ENCODE measurements around the gene ANTXR2.

Gene ANTXR2

GRCh38 chr4:80097400-80098177 is 24.6 kb upstream of the ANTXR2 start:
- Histone ChIP-seq H4K20me1 (ENCODE audit: insufficient read depth, low read length) (no peaks in the 10 kb centered on the region), H3K9me3 (replicated peaks; ENCODE audit: insufficient read depth, low read length) (no peaks in the 10 kb centered on the region), H3K27ac (ENCODE audit: low read length) (no peak overlapping the region), H2AFZ (ENCODE audit: low read length) (no peak overlapping the region), H3K79me2 (ENCODE audit: low read length) (no peaks in the 10 kb centered on the region), H3K4me2 (ENCODE audit: low read depth, low read length) (no peak overlapping the region), H3K4me1 (ENCODE audit: low read length) (no peaks in the 10 kb centered on the region), H3K9me2 (replicated peaks; ENCODE audit: insufficient read depth, low read length) (no peaks in the 10 kb centered on the region), H3K9ac (ENCODE audit: low read length) (no peak overlapping the region), H3K27me3 (replicated peaks; ENCODE audit: insufficient read depth, low read length) (no peaks in the 10 kb centered on the region), H3F3A (ENCODE audit: insufficient read depth, low read length) (no peaks in the 10 kb centered on the region), H3K4me3 (ENCODE audit: low read length) (no peak overlapping the region), H3K36me3 (replicated peaks; ENCODE audit: insufficient read depth, low read length) (no peaks in the 10 kb centered on the region)
- TF ChIP-seq EZH2 (optimal IDR thresholded peaks at IDR 0.05; ENCODE audit: low read depth, low read length) (no peak), EZH2phosphoT487 (IDR thresholded peaks at IDR 0.05; ENCODE audit: low read length) (no peak)
- TF ChIP-seq, protein P1, sequence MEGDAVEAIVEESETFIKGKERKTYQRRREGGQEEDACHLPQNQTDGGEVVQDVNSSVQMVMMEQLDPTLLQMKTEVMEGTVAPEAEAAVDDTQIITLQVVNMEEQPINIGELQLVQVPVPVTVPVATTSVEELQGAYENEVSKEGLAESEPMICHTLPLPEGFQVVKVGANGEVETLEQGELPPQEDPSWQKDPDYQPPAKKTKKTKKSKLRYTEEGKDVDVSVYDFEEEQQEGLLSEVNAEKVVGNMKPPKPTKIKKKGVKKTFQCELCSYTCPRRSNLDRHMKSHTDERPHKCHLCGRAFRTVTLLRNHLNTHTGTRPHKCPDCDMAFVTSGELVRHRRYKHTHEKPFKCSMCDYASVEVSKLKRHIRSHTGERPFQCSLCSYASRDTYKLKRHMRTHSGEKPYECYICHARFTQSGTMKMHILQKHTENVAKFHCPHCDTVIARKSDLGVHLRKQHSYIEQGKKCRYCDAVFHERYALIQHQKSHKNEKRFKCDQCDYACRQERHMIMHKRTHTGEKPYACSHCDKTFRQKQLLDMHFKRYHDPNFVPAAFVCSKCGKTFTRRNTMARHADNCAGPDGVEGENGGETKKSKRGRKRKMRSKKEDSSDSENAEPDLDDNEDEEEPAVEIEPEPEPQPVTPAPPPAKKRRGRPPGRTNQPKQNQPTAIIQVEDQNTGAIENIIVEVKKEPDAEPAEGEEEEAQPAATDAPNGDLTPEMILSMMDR (IDR thresholded peaks at IDR 0.05; ENCODE audit: low read length): no peak
- no peak for DNase-seq

DNA sequence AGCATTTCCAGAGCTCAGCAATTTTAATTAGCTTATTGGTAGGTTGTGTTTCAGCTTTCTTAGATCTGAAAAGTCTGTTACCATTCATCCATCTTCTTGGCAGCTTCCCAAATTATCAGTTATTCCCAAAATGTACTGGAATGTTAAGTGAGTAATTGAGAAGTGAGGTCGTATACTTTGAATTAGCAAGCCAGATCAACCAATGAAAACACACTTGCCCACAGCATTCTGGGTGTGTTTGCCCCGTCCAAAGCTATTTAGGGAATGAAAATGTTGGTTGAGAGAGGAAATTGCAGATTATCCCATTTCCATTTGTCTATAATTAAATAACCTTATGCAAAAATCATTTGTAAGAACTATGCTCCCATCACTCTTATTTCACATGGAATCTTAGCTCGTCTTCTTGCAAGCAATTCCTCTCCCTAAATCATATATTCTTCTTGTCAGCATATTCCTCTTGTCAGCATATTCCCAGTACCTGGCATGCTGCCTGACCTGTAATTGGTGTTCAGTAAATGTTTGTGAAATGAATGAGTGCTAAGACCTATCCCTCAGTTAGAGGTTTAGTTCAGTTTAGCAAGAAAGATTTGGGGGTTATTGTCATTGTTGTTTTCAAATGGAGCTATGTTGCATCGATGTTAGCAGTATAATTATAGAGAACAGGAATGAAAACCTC is 23.3 kb upstream of the ANTXR2 start:
- no peaks in the 10 kb centered on the region for H3K9me3 ChIP-seq (replicated peaks; ENCODE audit: insufficient read depth, low read length)
- TF ChIP-seq EZH2phosphoT487 (IDR thresholded peaks at IDR 0.05; ENCODE audit: low read length) (no peak), EZH2 (optimal IDR thresholded peaks at IDR 0.05; ENCODE audit: low read depth, low read length) (no peak)
- TF ChIP-seq, protein P1 (IDR thresholded peaks at IDR 0.05; ENCODE audit: low read length): no peak
- no peaks in the 10 kb centered on the region for H3K4me1 ChIP-seq (ENCODE audit: low read length)
- H3K9ac ChIP-seq (ENCODE audit: low read length): no peak overlapping the region
- H2AFZ ChIP-seq (ENCODE audit: low read length): no peak overlapping the region
- H3K36me3 ChIP-seq (replicated peaks; ENCODE audit: insufficient read depth, low read length): no peaks in the 10 kb centered on the region
- H3K4me2 ChIP-seq (ENCODE audit: low read depth, low read length): no peak overlapping the region
- H3F3A ChIP-seq (ENCODE audit: insufficient read depth, low read length): no peaks in the 10 kb centered on the region
- H3K4me3 ChIP-seq (ENCODE audit: low read length): no peak overlapping the region
- no peaks in the 10 kb centered on the region for H3K9me2 ChIP-seq (replicated peaks; ENCODE audit: insufficient read depth, low read length)
- no peaks in the 10 kb centered on the region for H4K20me1 ChIP-seq (ENCODE audit: insufficient read depth, low read length)
- no peaks in the 10 kb centered on the region for H3K27me3 ChIP-seq (replicated peaks; ENCODE audit: insufficient read depth, low read length)
- H3K79me2 ChIP-seq (ENCODE audit: low read length): no peaks in the 10 kb centered on the region
- H3K27ac ChIP-seq (ENCODE audit: low read length): no peak overlapping the region
- DNase-seq: no peak

DNA sequence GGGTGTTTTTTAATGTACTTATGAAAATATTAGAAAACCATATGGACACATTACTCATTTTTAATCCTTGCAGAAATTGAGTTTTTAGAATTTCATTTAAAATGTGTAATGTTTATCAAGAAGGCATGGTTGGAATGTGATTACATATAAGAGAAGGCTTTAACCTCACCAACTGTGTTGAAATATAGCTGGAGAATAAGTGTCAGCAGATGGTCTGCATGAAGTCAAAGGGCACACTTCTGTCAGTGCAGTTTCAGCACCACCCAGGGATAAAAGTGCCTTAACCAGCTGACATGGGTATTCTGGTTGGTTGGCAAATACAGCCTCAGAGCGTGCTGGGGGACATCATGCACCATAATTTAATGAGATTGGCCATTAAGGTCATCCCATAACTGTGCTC is 21.2 kb upstream of the ANTXR2 start:
- H3F3A ChIP-seq (ENCODE audit: insufficient read depth, low read length): no peaks in the 10 kb centered on the region
- no peak overlapping the region for H3K9ac ChIP-seq (ENCODE audit: low read length)
- H3K9me3 ChIP-seq (replicated peaks; ENCODE audit: insufficient read depth, low read length): no peaks in the 10 kb centered on the region
- no peaks in the 10 kb centered on the region for H3K79me2 ChIP-seq (ENCODE audit: low read length)
- no peak overlapping the region for H3K27ac ChIP-seq (ENCODE audit: low read length)
- H2AFZ ChIP-seq (ENCODE audit: low read length): no peak overlapping the region
- no peaks in the 10 kb centered on the region for H3K4me1 ChIP-seq (ENCODE audit: low read length)
- TF ChIP-seq EZH2 (optimal IDR thresholded peaks at IDR 0.05; ENCODE audit: low read depth, low read length): no peak
- TF ChIP-seq, protein P1 (IDR thresholded peaks at IDR 0.05; ENCODE audit: low read length): no peak
- no peak for TF ChIP-seq EZH2phosphoT487 (IDR thresholded peaks at IDR 0.05; ENCODE audit: low read length)
- H3K36me3 ChIP-seq (replicated peaks; ENCODE audit: insufficient read depth, low read length): no peaks in the 10 kb centered on the region
- H4K20me1 ChIP-seq (ENCODE audit: insufficient read depth, low read length): no peaks in the 10 kb centered on the region
- no peaks in the 10 kb centered on the region for H3K9me2 ChIP-seq (replicated peaks; ENCODE audit: insufficient read depth, low read length)
- H3K4me3 ChIP-seq (ENCODE audit: low read length): no peak overlapping the region
- no peak for DNase-seq
- H3K27me3 ChIP-seq (replicated peaks; ENCODE audit: insufficient read depth, low read length): no peaks in the 10 kb centered on the region
- H3K4me2 ChIP-seq (ENCODE audit: low read depth, low read length): no peak overlapping the region

Measured in MM.1S (cell line).